Sciatic nerve (tissue), 2 donors: ENCODE results near the gene CDC14B. TPM values are rescaled to one million over a fixed set of nuclear protein-coding genes. Genes with fewer than 3 reads are reported as not detected.

ENCODE experiments used
- ATAC-seq: fragments of 200-7000 bp; cut with Tn5 transposase; one replicate; pipeline ENCODE4 v1.9.1; 2020; ENCODE audit warnings: mild to moderate bottlenecking, moderate library complexity
- DNase-seq: peaks from one replicate; pipeline ENCODE4 v3.0.0-alpha.2; 2020; ENCODE audit warnings: low spot score
- intact Hi-C: fragments of 100-400 bp; cut with DNase I; formaldehyde crosslinking; loops from one replicate; pipeline ENCODE4 v1.14.2; 2022
- total RNA-seq: library from RNA; stranded (reverse); fragmentation: NEBNext Ultra II Directional; extraction: Animal tissue kit (Norgen Biotek cat#: 25700); gene quantifications from one replicate; pipeline ENCODE4 v1.2.1, GENCODE V29; 2021
- donor health status: DM: no; HTN: no; CAD: no.
- donor health status: DM: no; HTN: no; CAD: no.

CDC14B gene
- total RNA-seq, 1 donor from 2014 or later, result 45.1 TPM

GRCh38 chr9:96476591-96476990, 143.1 kb downstream of the CDC14B start:
- ATAC-seq, result no peak
- intact Hi-C loops, result no loop called here
- DNase-seq, result no peak

- DNase-seq (no peak), ATAC-seq (no peak)
- intact Hi-C loops, result no loop called here
These were observed 143.6 kb downstream of the CDC14B start for GRCh38 chr9:96476013-96476412.

- intact Hi-C loops, result no loop called here
- ATAC-seq, result no peak
- no peak for DNase-seq
These were observed 151.9 kb downstream of the CDC14B start for GRCh38 chr9:96467784-96468183.

- DNase-seq (no peak), ATAC-seq (peak; percentile 36)
- intact Hi-C loops, result no loop called here
These were observed 155.2 kb downstream of the CDC14B start for GRCh38 chr9:96464426-96464825.

- ATAC-seq, result no peak
- intact Hi-C loops, result no loop called here
These were observed 157.1 kb downstream of the CDC14B start for GRCh38 chr9:96462541-96462940.

GRCh38 chr9:96461336-96461735, 158.3 kb downstream of the CDC14B start:
- DNase-seq (no peak), ATAC-seq (no peak)
- intact Hi-C loops, result no loop called here

More at GRCh38 chr9:96462541-96462940, 157.1 kb downstream of the CDC14B start:
- no peak for DNase-seq

GRCh38 chr9:96460882-96461281, 158.8 kb downstream of the CDC14B start:
- DNase-seq (no peak), ATAC-seq (no peak)
- intact Hi-C loops, result no loop called here

- intact Hi-C loops, result no loop called here
- ATAC-seq (no peak), DNase-seq (no peak)
These were observed 159.2 kb downstream of the CDC14B start for GRCh38 chr9:96460470-96460869.

GRCh38 chr9:96459268-96460007, 160.2 kb downstream of the CDC14B start:
- no peak for ATAC-seq
- intact Hi-C loops, result no loop called here
- no peak for DNase-seq

GRCh38 chr9:96458226-96458625, 161.4 kb downstream of the CDC14B start:
- intact Hi-C loops, result no loop called here
- DNase-seq (no peak), ATAC-seq (no peak)

- DNase-seq (no peak), ATAC-seq (no peak)
- intact Hi-C loops, result no loop called here
These were observed 162.4 kb downstream of the CDC14B start for GRCh38 chr9:96457266-96457665.

- intact Hi-C loops, result no loop called here
- DNase-seq (no peak), ATAC-seq (no peak)
These were observed 166.0 kb downstream of the CDC14B start for GRCh38 chr9:96453625-96454024.

- intact Hi-C loops, result no loop called here
- DNase-seq (peak; percentile 64), ATAC-seq (no peak)
These were observed 168.8 kb downstream of the CDC14B start for GRCh38 chr9:96450613-96451528.

Other genes starting within 250 kb of the CDC14B start
- gene SLC35D2, start 236.1 kb downstream of the CDC14B start, total RNA-seq, result 30.3 TPM
- gene ZNF367, start 201.5 kb downstream of the CDC14B start, total RNA-seq, result 1.6 TPM
- gene HABP4, start 169.7 kb downstream of the CDC14B start, total RNA-seq, result 32.0 TPM
- gene PRXL2C, start 35.5 kb upstream of the CDC14B start, total RNA-seq, result 21.0 TPM
- gene ZNF510, start 158.2 kb upstream of the CDC14B start, total RNA-seq, result 18.0 TPM
- 10.5 TPM for gene ZNF782, start 234.7 kb upstream of the CDC14B start, total RNA-seq